ENCODE results near the gene C1orf105.
"Not testable (repeated sequence)": the region's sequence is repeated elsewhere in the genome, so short reads cannot be mapped to it uniquely, and the experiment has no call there.

C1orf105 gene

DNA sequence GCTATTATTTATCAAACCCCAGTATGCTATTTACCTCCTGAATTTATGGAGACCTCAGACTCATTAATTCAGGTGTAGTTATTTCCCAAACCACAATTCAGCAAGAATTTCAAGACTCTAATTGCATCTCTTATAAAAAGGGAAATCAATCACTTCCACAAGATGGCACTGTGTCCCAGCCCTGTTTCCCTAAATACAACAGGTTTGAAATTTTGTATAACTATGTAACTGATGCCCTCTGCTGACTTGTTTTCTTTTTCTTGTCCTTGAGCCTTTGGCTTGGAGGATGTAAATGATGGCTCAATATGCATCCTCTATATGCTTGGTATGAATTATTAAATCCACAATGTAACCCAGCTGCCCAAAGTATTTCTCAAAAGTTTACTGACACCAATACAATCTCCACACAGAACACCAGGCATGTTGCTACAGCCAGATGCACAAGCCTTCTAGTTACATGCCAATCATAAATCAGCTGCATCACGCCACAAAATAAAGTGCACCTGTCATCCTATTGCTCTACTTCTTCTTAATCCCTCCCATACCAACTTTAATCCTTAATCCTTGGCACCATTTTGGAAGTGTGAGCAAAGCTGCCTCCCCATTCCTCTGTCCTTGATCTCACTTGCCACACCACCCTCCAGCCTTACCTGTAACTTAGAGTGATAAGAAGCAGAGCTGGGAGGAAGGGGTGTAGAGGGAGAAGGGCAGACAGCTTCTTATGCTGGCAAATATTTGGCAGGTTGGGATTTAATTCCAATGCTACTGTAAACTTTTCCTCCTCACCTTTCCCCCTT is 9.0 kb downstream of the C1orf105 start:
- DNase-seq, result peak; percentile 67

GRCh38 chr1:172430128-172430454 is 9.6 kb downstream of the C1orf105 start:
- DNase-seq, result no peak

- DNase-seq, result no peak
These were observed 10.7 kb downstream of the C1orf105 start for GRCh38 chr1:172431204-172431603.

DNA sequence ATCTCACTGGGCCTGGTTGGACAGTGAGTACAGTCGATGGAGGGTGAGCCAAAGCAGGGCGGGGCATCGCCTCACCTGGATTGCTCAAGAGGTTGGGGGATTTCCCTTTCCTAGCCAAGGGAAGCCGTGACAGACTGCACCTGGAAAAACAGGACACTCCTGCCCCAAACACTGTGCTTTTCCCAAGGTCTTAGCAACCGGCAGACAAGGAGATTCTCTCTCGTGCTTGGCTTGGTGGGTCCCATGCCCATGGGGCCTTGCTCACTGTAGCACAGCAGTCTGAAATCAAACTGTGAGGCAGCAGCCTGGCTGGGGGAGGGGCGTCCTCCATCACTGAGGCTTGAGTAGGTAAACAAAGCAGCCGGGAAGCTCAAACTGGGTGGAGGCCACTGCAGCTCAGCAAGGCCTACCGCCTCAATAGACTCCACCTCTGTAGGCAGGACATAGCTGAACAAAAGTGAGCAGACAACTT is 11.3 kb downstream of the C1orf105 start:
- peak; percentile 26 for DNase-seq

DNA sequence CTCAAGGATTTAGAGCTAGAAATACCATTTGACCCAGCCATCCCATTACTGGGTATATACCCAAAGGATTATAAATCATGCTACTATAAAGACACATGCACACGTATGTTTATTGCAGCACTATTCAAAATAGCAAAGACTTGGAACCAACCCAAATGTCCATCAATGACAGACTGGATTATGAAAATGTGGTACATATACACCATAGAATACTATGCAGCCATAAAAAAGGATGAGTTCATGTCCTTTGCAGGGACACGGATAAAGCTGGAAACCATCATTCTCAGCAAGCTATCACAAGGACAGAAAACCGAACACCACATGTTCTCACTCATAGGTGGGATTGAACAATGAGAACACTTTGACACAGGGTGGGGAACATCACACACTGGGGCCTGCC is 16.7 kb downstream of the C1orf105 start:
- DNase-seq, result not testable (repeated sequence)

DNA sequence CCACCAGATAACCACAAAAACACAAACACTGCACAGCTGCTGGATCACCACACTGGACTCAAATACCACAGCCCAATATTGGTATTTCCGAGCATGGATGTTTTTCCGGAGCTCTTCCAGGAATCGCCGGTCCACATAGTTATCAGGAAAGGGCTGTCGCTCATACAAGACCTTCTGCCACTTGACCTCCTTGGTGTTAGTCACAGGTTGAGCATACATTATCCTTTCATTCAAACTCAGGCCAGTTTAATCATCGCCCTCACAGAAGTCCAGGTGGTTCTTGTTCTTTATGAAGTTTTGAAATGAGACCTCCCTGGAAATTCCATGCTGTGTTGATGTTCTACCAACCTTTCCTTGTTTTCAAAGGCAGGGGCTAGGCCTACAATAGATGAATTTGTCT is 21.9 kb downstream of the C1orf105 start:
- DNase-seq, result no peak

DNA sequence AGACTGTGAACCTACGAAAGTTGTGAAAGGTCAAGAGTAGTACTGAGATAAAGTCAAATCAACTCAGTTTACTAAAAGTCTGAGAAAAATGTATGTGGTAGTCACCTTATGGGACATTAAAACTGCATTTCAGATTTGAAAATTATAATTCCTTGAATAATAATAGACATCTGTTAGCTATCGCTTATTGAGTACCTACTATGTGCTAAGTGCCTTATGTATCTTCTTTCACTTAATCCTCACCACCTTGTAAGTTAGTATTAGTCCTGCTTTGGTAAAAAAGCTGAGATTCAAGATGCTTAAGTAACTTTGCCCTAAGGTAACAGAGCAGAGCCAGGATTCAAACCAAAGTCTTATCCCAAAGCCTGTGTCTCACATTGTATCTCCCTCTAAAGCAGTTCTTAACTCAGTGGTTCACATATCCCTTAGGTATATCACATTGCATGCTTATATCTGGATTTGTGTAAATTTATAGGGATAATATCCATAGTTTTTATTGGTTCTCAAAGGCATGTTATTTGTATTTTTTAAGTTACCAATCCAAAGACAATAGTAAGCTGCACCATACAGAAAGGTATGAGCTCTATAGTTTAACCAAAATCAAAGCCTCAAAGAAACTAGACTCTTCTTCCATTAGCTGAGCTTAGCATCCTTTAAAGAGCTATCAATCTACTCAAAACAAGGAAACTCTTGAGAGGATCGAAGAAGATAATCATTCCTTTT is 22.5 kb downstream of the C1orf105 start:
- no peak for DNase-seq

DNA sequence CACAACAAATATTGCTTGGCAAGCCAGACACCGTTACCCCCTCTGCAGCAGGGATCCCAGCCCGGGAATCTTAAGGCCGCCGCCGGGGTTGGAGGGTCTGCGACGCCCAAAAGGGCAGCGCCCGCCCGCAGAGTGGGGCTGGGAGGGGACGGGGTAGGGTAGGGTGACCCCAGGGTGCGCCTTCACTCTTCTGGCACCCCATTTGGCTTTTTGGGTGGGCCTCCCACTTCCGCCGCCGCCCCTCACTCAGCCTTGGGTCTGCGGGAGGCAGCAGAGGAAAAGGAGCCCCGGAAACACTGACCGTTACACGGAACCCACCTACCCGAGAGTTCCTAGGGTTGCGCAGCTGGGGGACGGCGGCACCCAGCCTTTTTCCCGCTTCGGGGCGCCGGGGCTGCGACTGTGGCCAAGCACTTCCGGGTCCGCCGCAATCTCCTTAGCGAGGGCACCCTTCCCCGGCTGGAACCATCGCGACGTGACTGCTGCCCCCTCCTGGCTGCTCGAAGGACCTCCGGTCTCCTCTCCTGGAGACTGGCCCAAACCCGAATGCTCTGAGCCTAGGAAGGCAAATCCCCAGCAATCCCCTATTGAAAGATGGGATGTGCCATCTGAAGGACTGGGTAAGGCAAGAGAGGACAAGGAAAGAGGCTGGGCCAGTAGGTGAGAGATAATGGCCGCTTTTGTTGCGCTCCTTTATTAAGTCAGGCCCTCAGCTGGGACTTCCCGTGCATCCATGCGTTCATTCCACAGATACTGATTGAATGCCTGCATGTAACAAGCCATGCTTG is 23.4 kb downstream of the C1orf105 start, which contains the start of gene PIGC:
Gene PIGC (minus strand): TSS at position 404 of the 788 bp plus-strand sequence. CDS start 1,447 bp downstream, outside the sequence.
- DNase-seq, result peak; percentile 91

GRCh38 chr1:172446547-172446946 is 26.1 kb downstream of the C1orf105 start:
- no peak for DNase-seq

GRCh38 chr1:172447641-172448040 is 27.2 kb downstream of the C1orf105 start:
- no peak for DNase-seq

DNA sequence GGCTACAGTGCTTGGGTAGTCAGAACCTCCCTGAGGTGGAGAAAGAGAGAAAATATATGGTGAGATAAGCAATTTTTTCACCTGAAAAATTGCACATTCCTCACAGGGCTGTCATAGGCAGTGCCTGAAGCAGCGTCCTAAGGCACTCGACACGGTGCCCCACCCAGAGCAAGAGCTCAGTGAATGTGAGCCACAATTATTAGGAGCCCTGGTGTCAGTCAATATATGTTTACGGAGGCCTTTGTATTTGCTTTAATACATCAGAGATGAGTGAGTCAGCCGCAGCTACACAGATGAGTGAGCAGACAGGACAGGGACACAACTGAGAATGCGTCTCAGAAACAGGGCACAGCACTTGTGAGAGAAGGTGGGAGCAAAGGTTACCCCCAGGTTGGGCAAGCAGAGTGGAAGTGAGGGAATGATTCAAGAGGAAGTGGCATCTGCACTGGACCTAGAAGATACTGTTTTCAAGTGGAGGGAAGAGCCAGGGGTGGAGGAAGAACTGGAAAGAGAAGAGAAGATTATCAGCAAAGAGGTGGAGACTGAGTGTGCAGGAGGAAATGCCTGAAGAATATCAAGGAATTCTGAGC is 28.6 kb downstream of the C1orf105 start:
- no peak for DNase-seq

DNA sequence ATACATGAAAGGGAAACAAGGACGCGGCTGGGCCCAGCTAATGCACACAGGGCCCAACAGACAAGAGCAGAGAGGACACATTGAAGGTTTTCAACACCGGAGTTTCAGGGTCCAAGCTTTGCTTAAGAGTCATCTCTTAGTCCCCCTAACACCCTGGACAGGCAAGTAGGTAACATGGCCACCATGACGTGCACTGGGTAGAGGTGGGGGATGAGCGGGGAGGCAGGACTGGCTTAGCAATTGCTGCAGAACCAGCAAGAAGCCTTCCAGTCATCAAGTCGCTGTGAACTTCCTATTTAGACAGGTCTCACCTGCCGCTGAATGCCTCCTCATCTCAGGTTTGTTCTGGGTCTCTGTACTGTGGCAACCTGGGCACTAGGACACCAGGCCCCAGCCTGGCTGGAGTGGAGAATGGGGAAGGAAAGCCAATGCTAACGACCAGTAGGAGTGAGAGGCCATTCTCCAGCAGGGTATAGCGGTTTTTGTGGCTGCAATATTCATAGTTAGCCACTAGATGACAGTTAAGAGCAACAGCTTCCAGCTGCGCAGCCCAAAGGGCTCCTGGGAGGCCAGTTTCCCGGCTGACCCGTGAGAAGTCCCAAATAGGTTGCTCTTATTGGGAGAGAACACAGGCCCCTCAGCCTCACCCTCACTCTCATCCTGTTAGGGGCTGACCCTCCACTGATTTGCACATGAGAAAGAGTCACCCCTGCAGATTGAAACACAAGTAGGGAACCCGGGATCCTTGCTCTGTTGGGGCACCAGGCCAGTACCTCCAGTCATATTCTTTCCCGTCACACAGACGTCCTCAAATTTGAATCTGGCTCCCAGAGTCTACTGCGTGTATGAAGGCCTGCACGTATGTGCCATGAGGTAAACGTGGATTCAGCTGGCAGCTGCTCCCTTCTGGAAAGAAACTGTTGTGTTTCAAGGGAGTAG is 29.4 kb downstream of the C1orf105 start:
- DNase-seq, result peak; percentile 61

- no peak for DNase-seq
These were observed 30.0 kb downstream of the C1orf105 start for GRCh38 chr1:172450524-172450885.

DNA sequence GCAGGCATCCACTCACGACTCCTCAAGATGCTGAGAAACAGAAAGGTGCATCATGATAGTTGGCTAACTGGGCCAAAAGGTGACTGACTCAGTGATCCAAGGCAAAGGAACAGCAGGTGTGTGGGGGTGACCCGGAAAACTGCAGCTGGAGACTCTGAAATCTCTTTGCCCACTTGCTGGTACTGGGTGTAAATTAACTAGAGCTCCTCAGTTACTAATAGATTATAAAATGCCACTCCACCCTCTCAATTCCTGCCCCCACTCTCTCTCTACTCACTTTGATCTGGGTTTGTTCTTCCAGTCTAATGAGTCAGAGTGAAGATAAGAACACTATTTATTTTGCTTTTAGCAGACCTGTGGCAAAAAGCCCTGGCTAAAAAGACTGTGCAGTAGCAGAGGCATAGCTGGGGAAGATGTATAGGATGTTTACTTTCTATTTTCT is 30.5 kb downstream of the C1orf105 start:
- no peak for DNase-seq

DNA sequence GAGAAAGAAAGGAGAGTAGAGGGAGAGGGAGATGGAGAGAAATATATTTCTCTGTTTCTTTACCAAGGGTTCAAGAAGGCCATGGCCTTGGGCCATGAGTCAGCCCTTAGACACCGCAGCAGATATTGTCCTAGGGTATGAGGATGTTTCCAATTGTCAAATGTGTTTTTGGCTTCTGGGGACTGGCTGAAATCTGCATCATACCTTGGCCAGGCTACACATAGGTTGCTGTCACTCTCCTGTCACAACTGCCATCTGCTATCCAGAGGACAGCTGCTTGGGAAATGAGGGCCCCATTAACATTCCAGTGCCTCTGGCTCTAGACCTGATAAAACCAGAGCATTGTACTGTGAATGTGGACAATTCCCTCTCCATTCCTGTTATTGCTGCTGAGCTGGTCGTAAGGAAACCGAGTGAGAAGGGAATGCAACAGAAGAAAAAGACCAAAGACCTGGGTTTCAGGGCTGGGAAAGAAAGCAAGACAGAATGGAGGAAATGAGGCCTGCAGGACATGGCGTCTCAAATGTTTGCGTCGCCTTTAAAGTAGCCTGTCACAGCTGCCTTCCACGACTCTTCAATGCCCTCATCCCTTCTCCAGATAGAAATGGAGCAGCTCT is 32.2 kb downstream of the C1orf105 start:
- no peak for DNase-seq

DNA sequence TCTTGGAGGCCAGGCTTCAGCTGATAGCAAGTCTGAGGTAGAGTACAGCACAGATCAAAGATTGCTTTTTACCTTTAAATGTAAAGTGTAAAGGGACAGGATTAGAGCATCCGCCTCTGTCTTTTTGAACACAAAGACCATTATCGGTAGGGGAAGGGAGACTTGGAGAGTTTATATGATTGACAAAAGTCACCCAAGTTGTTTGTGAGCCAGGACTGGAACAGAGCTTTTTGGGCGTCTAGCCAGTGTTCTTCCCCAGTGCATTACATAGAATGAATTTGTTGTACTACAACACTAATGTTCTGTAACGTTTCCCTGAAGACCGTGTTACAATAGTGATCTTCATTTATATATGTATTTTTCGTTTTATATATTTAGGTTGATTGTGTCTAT is 32.7 kb downstream of the C1orf105 start:
- no peak for DNase-seq

- DNase-seq, result no peak
These were observed 33.1 kb downstream of the C1orf105 start for GRCh38 chr1:172453607-172454006.

DNA sequence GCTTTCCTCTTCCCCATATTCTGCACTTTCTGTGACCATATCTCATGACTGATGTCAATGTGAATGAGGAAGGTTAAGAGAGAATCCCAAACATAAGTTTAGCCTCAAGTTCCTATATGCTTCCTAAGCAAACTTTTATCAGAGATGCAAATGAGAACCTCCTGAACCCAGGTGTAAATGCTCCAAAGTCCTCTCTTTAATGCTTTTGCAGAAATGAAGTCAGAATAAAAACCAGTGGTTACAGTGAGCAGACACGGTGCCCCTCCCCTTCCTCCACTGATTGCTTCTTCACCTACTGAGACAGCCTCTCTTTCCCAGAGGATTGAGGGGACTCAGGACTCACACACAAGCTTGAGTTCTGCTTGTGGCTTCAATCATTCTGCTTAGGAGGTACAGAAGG is 35.0 kb downstream of the C1orf105 start:
- no peak for DNase-seq

DNA sequence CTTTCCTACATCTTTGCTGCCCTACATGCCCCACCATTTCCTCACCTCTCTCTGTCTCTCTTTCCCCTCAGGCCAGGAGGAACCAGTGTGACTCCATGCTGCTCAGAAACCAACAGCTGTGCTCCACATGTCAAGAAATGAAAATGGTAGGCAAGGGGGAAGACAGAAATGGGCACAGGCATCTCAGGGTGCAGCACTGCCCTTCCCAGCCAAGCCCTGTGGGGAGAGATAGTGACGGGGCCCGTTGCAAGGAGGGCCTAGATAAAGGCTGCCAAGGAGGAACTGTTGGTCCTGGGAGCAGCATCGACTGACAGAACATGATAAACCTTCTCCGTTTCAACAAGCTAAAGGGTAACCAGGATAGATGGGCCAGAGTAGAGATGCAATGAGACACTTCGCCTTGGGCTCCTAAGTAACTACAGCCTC is 35.9 kb downstream of the C1orf105 start:
- no peak for DNase-seq

DNA sequence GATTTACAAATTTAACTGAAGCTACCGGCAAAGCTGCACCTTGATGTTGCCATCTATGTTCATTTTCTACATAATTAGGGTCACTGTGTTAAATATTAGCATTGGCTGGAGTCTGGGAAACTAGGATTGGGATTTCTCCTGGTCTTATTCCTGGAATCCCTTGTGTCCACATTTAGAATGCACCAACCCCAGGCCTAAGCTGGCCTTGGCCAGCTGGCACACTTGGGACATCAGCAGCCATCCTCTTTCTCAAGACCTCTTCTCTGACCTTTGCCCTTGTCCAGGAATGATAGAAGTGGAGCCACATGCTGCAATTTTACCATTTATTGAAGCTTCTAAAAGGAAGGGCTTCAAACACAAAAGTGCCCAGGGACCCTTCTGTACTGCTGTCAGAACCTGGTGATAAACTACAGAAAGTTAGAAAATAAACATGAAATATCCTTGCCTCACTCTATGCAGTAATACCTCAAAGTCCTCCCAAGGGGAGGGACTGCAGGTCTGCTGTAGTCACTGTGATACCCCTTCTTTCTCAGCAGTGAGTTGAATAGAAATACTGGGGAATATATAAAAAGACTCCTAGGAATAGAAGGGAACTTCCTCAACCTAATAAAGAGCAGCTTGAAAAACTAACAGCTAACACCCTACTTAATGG is 37.1 kb downstream of the C1orf105 start:
- no peak for DNase-seq

GRCh38 chr1:172460177-172460576 is 39.7 kb downstream of the C1orf105 start:
- DNase-seq, result no peak

All from CD4-positive, alpha-beta T cell treated with Interleukin-12 subunit alpha and Interleukin-12 subunit beta, for 1 hour (primary cell).